Measurements from ENCODE around the gene RXRB. TPM values are rescaled to one million over a fixed set of nuclear protein-coding genes. Genes with fewer than 3 reads are reported as not detected.

RXRB gene
- total RNA-seq, 1 experiment from 2014 or later = 49.9 TPM

GRCh38 chr6:33185190-33185589, 15.3 kb downstream of the RXRB start (continued):
- TF ChIP-seq EZH2phosphoT487 (IDR thresholded peaks at IDR 0.05; ENCODE audit: borderline replicate concordance) (no peak), ATF3 (IDR thresholded peaks at IDR 0.05) (no peak), FOSL1 (IDR thresholded peaks at IDR 0.05; ENCODE audit: low read depth) (no peak), RAD21 (IDR thresholded peaks at IDR 0.05; ENCODE audit: low read depth) (no peak)

GRCh38 chr6:33183071-33183683, 17.3 kb downstream of the RXRB start:
- DNase-seq (ENCODE audit: low read depth, low spot score) = no peak

More at GRCh38 chr6:33183071-33183683, 17.3 kb downstream of the RXRB start:
- RAD21 ChIA-PET (ENCODE audit: low non-redundant PET in 1 of 2, low total read pairs in 2 of 2, uncharacterized antibody in 2 of 2, unreplicated experiment in 2 of 2) = no interaction called here
- ATAC-seq = peak; percentile 44
- Histone ChIP-seq H2AFZ (ENCODE audit: low read depth, low read length, poor library complexity, severe bottlenecking) (peak overlapping the region; percentile 92), H3K9ac (ENCODE audit: low read length) (no peak overlapping the region), H3K79me2 (ENCODE audit: insufficient read depth, low read length) (no peaks in the 10 kb centered on the region), H3K4me1 (ENCODE audit: control insufficient read depth in 1 of 2, insufficient read depth in 2 of 2, low read length in 2 of 2) (peaks cover 0 to 7% of the 10 kb centered on the region in 2 experiments; a peak in 2 of 4 replicates), H3K4me2 (ENCODE audit: low read length) (0 out of 2 replicates have a peak overlapping the region, but pooled peaks have one; percentile 12), H3K27ac (ENCODE audit: low read depth, low read length) (no peak overlapping the region; the same call in 1 of the 2 replicates), H3K27me3 (ENCODE audit: insufficient read depth, low read length) (no peaks in the 10 kb centered on the region), H3K9me2 (ENCODE audit: insufficient read depth) (no peaks in the 10 kb centered on the region), H3K9me3 (ENCODE audit: control insufficient read depth in 1 of 2, insufficient read depth in 1 of 2, low read depth in 1 of 2, low read length in 2 of 2) (no peaks in the 10 kb centered on the region), H3K4me3 (replicated peaks in 1 of 2; ENCODE audit: low read depth in 1 of 2, low read length in 2 of 2) (no peak overlapping the region), H3K36me3 (ENCODE audit: control insufficient read depth in 1 of 2, insufficient read depth in 2 of 2, low read length in 2 of 2) (no peaks in the 10 kb centered on the region), H4K20me1 (ENCODE audit: insufficient read depth) (no peaks in the 10 kb centered on the region)
- no TSS peak for BruUV-seq (replicated peaks)
- TF ChIP-seq FOSL1 (IDR thresholded peaks at IDR 0.05; ENCODE audit: low read depth) (no peak), EZH2 (IDR thresholded peaks at IDR 0.05) (no peak), ELF1 (IDR thresholded peaks at IDR 0.05; ENCODE audit: borderline replicate concordance, low read depth) (no peak; the same call in 1 of the 2 replicates), ZBTB33 (IDR thresholded peaks at IDR 0.05; ENCODE audit: extremely low read depth, insufficient replicate concordance, low read length) (no peak), ATF3 (IDR thresholded peaks at IDR 0.05) (no peak), MAX (IDR thresholded peaks at IDR 0.05) (no peak), SIN3A (IDR thresholded peaks at IDR 0.05; ENCODE audit: low read depth) (no peak), TCF7L2 (IDR thresholded peaks at IDR 0.05; ENCODE audit: borderline replicate concordance, extremely low read depth, insufficient read depth, insufficient read length) (no peak)
- intact Hi-C loops (cut with micrococcal nuclease) = no loop called here
- POLR2A ChIA-PET = no interaction called here
- CTCF ChIA-PET = interaction anchor here (1.3 kb wide), 1 partner anchor 14 kb away, joined by 9 read pairs; no protein-coding TSS in a partner anchor

Measured in HCT116 (cell line).